ENCODE results near the gene SCRN1. TPM values are rescaled to one million over a fixed set of nuclear protein-coding genes. Genes with fewer than 3 reads are reported as not detected.

SCRN1 gene
- total RNA-seq, 2 experiments from 2014 or later: 3.5 to 4.9 TPM

- Mint-ChIP-seq H3K27me3 (peaks cover 2% of the 10 kb centered on the region), H3K4me1 (no peaks in the 10 kb centered on the region), H3K4me3 (no peak overlapping the region), H3K9me3 (ENCODE audit: low read depth) (no peaks in the 10 kb centered on the region), H3K36me3 (no peaks in the 10 kb centered on the region), H3K27ac (no peak overlapping the region)
- DNase-seq (no peak), ATAC-seq (no peak)
- CTCF ChIA-PET: no interaction called here
These were observed 64.9 kb downstream of the SCRN1 start for GRCh38 chr7:29924684-29925083.

- CTCF ChIA-PET: no interaction called here
- Mint-ChIP-seq H3K27ac (no peak overlapping the region), H3K4me1 (no peaks in the 10 kb centered on the region), H3K27me3 (peaks cover 6% of the 10 kb centered on the region), H3K9me3 (ENCODE audit: low read depth) (no peaks in the 10 kb centered on the region), H3K4me3 (no peak overlapping the region), H3K36me3 (no peaks in the 10 kb centered on the region)
- DNase-seq: no peak
- ATAC-seq: no peak
These were observed 65.6 kb downstream of the SCRN1 start for GRCh38 chr7:29924006-29924405.

GRCh38 chr7:29922921-29923700 is 66.5 kb downstream of the SCRN1 start:
- CTCF ChIA-PET: interaction anchor here (2.8 to 3.3 kb wide), 2 partner anchors 12 to 176 kb away, joined by 14 read pairs; no protein-coding TSS in a partner anchor
- ATAC-seq (no peak), DNase-seq (no peak)
- Mint-ChIP-seq H3K4me1 (no peaks in the 10 kb centered on the region), H3K4me3 (no peak overlapping the region), H3K9me3 (ENCODE audit: low read depth) (no peaks in the 10 kb centered on the region), H3K36me3 (no peaks in the 10 kb centered on the region), H3K27me3 (peaks cover 6% of the 10 kb centered on the region), H3K27ac (no peak overlapping the region)

GRCh38 chr7:29921404-29922010 is 68.1 kb downstream of the SCRN1 start:
- DNase-seq: peak; percentile 61
- H3K4me1 Mint-ChIP-seq: no peaks in the 10 kb centered on the region
- CTCF ChIA-PET: interaction anchor here (1.0 to 3.3 kb wide), 18 partner anchors 8 to 358 kb away, joined by 3 to 14 read pairs (median 4); partner anchors contain the start of genes PLEKHA8 and PRR15
- H3K4me3 Mint-ChIP-seq: no peak overlapping the region
- no peaks in the 10 kb centered on the region for H3K9me3 Mint-ChIP-seq (ENCODE audit: low read depth)
- no peak overlapping the region for H3K27ac Mint-ChIP-seq
- H3K27me3 Mint-ChIP-seq: peaks cover 13% of the 10 kb centered on the region
- H3K36me3 Mint-ChIP-seq: no peaks in the 10 kb centered on the region
- peak; percentile 84 for ATAC-seq

GRCh38 chr7:29920491-29920890 is 69.1 kb downstream of the SCRN1 start:
- no peaks in the 10 kb centered on the region for H3K9me3 Mint-ChIP-seq (ENCODE audit: low read depth)
- no peak for DNase-seq
- CTCF ChIA-PET: interaction anchor here (0.7 to 3.3 kb wide), 10 partner anchors 8 to 284 kb away, joined by 3 to 14 read pairs (median 4); no protein-coding TSS in a partner anchor

GRCh38 chr7:29919790-29920189 is 69.8 kb downstream of the SCRN1 start:
- no peak for DNase-seq
- Mint-ChIP-seq H3K4me3 (no peak overlapping the region), H3K36me3 (no peaks in the 10 kb centered on the region), H3K27me3 (peaks cover 21% of the 10 kb centered on the region), H3K27ac (no peak overlapping the region), H3K9me3 (ENCODE audit: low read depth) (no peaks in the 10 kb centered on the region), H3K4me1 (no peaks in the 10 kb centered on the region)
- CTCF ChIA-PET: interaction anchor here (0.8 kb wide), 1 partner anchor 41 kb away, joined by 3 read pairs; no protein-coding TSS in a partner anchor
- ATAC-seq: no peak

More at GRCh38 chr7:29920491-29920890, 69.1 kb downstream of the SCRN1 start:
- Mint-ChIP-seq H3K27ac (no peak overlapping the region), H3K27me3 (peaks cover 15% of the 10 kb centered on the region), H3K36me3 (no peaks in the 10 kb centered on the region), H3K4me1 (no peaks in the 10 kb centered on the region), H3K4me3 (no peak overlapping the region)
- ATAC-seq: no peak

- ATAC-seq: no peak
- Mint-ChIP-seq H3K36me3 (no peaks in the 10 kb centered on the region), H3K27me3 (peaks cover 26% of the 10 kb centered on the region), H3K4me1 (no peaks in the 10 kb centered on the region), H3K9me3 (ENCODE audit: low read depth) (no peaks in the 10 kb centered on the region), H3K4me3 (no peak overlapping the region), H3K27ac (no peak overlapping the region)
- no peak for DNase-seq
- CTCF ChIA-PET: no interaction called here
These were observed 70.8 kb downstream of the SCRN1 start for GRCh38 chr7:29918850-29919249.

- Mint-ChIP-seq H3K4me3 (no peak overlapping the region), H3K27ac (no peak overlapping the region), H3K9me3 (ENCODE audit: low read depth) (no peaks in the 10 kb centered on the region), H3K36me3 (no peaks in the 10 kb centered on the region), H3K4me1 (no peaks in the 10 kb centered on the region), H3K27me3 (peaks cover 28% of the 10 kb centered on the region)
- no peak for DNase-seq
- no peak for ATAC-seq
- CTCF ChIA-PET: interaction anchor here (0.6 kb wide), 1 partner anchor 171 kb away, joined by 3 read pairs; no protein-coding TSS in a partner anchor
These were observed 72.0 kb downstream of the SCRN1 start for GRCh38 chr7:29917641-29918040.

- no peaks in the 10 kb centered on the region for H3K36me3 Mint-ChIP-seq
- peaks cover 40% of the 10 kb centered on the region for H3K27me3 Mint-ChIP-seq
- no peaks in the 10 kb centered on the region for H3K9me3 Mint-ChIP-seq (ENCODE audit: low read depth)
- no peak for DNase-seq
- no peak for ATAC-seq
- H3K27ac Mint-ChIP-seq: no peak overlapping the region
- CTCF ChIA-PET: no interaction called here
- H3K4me1 Mint-ChIP-seq: no peaks in the 10 kb centered on the region
- H3K4me3 Mint-ChIP-seq: no peak overlapping the region
These were observed 74.0 kb downstream of the SCRN1 start for GRCh38 chr7:29915481-29916215.

GRCh38 chr7:29914180-29914579 is 75.4 kb downstream of the SCRN1 start:
- Mint-ChIP-seq H3K4me1 (no peaks in the 10 kb centered on the region), H3K36me3 (no peaks in the 10 kb centered on the region), H3K27me3 (peaks cover 39% of the 10 kb centered on the region)

GRCh38 chr7:29906200-29907022 is 83.2 kb downstream of the SCRN1 start:
- Mint-ChIP-seq H3K27ac (no peak overlapping the region), H3K27me3 (peaks cover 44% of the 10 kb centered on the region), H3K4me1 (no peaks in the 10 kb centered on the region), H3K9me3 (ENCODE audit: low read depth) (peaks cover 21% of the 10 kb centered on the region), H3K36me3 (peaks cover 12% of the 10 kb centered on the region), H3K4me3 (no peak overlapping the region)
- CTCF ChIA-PET: interaction anchor here (1.1 kb wide), 1 partner anchor 15 kb away, joined by 6 read pairs; no protein-coding TSS in a partner anchor
- ATAC-seq (no peak), DNase-seq (no peak)

More at GRCh38 chr7:29914180-29914579, 75.4 kb downstream of the SCRN1 start:
- Mint-ChIP-seq H3K9me3 (ENCODE audit: low read depth) (no peaks in the 10 kb centered on the region), H3K4me3 (no peak overlapping the region), H3K27ac (no peak overlapping the region)
- CTCF ChIA-PET: no interaction called here
- DNase-seq (no peak), ATAC-seq (no peak)

- H3K27me3 Mint-ChIP-seq: peaks cover 35% of the 10 kb centered on the region
- H3K4me3 Mint-ChIP-seq: no peak overlapping the region
- DNase-seq (no peak), ATAC-seq (no peak)
- CTCF ChIA-PET: no interaction called here
- no peak overlapping the region for H3K27ac Mint-ChIP-seq
- peaks cover 1% of the 10 kb centered on the region for H3K36me3 Mint-ChIP-seq
- no peaks in the 10 kb centered on the region for H3K4me1 Mint-ChIP-seq
- H3K9me3 Mint-ChIP-seq (ENCODE audit: low read depth): peaks cover 5% of the 10 kb centered on the region
These were observed 88.9 kb downstream of the SCRN1 start for GRCh38 chr7:29900745-29901144.

- CTCF ChIA-PET: no interaction called here
- Mint-ChIP-seq H3K4me3 (no peak overlapping the region), H3K4me1 (no peaks in the 10 kb centered on the region), H3K27me3 (peaks cover 20% of the 10 kb centered on the region), H3K36me3 (no peaks in the 10 kb centered on the region), H3K9me3 (ENCODE audit: low read depth) (no peaks in the 10 kb centered on the region), H3K27ac (no peak overlapping the region)
- ATAC-seq (no peak), DNase-seq (no peak)
These were observed 91.3 kb downstream of the SCRN1 start for GRCh38 chr7:29898301-29898700.
